ENCODE measurements around the gene SRSF8. TPM values are rescaled to one million over a fixed set of nuclear protein-coding genes. Genes with fewer than 3 reads are reported as not detected.

SRSF8 gene
- total RNA-seq, 1 donor from 2014 or later = 65.0 TPM

DNA sequence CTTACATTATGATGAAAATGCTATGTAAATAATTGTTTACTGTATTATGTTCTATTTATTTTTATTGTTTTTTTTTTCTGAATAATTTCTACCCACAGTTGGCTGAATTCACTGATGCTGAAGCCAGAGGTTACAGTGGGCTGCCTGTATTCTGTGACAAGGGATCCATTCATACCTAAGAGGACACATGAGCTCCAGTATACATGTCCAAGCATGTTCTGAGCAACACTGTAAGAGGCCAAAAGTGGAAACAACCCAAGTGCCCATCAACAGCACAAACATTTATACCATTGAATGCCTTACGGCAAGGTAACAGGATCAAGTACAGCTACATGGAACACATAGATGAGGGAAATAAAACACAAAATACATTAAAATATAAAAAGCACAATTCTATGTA lies 1.4 kb upstream of the SRSF8 start:
- ATAC-seq (no peak), DNase-seq (ENCODE audit: low spot score) (no peak)
- intact Hi-C loops (cut with DNase I) = loop anchor here (5.0 kb wide), 1 partner anchor 93 kb away; the partner anchor contains the start of genes CWC15 and KDM4D

DNA sequence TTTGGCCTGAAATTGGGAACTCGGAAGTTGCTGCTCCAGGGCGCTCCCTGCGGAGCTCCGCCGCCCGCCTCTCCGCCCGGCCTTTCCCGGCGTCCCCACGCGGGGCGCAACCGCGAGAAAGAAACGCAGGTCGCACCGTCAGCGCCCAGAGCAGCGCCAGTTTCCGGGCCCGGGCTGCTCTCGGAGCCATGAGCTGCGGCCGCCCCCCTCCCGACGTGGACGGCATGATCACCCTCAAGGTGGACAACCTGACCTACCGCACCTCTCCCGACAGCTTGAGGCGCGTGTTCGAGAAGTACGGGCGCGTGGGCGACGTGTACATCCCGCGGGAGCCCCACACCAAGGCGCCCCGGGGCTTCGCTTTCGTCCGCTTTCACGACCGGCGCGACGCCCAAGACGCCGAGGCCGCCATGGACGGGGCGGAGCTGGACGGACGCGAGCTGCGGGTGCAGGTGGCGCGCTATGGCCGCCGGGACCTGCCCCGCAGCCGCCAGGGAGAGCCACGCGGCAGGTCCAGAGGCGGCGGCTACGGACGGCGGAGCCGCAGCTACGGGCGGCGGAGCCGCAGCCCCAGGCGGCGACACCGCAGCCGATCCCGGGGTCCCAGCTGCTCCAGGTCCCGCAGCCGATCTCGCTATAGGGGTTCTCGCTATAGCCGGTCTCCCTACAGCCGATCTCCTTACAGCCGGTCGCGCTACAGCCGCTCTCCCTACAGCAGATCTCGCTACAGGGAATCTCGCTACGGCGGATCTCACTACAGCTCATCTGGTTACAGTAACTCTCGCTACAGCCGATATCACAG lies 521 bp downstream of the SRSF8 start:
- intact Hi-C loops (cut with DNase I) = loop anchor here (5.0 kb wide), 1 partner anchor 95 kb away; the partner anchor contains the start of genes CWC15 and KDM4D
- ATAC-seq (peak; percentile 88), DNase-seq (ENCODE audit: low spot score) (peak; percentile 91)

DNA sequence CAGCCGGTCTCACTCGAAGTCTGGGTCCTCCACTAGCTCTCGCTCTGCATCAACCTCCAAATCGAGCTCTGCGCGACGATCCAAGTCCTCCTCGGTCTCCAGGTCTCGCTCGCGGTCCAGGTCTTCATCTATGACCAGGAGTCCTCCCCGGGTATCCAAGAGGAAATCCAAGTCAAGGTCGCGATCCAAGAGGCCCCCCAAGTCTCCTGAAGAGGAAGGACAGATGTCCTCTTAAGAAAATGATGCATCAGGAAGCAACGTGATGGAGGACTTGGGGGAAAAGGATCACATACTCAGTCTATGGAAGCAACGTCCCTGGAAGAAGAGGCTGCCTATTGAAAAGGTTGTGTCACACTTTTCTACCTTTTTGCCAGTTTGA lies 1.1 kb downstream of the SRSF8 start:
- peak; percentile 5 for ATAC-seq
- peak; percentile 68 for DNase-seq (ENCODE audit: low spot score)
- intact Hi-C loops (cut with DNase I) = loop anchor here (5.0 kb wide), 1 partner anchor 96 kb away; the partner anchor contains the start of genes CWC15 and KDM4D

DNA sequence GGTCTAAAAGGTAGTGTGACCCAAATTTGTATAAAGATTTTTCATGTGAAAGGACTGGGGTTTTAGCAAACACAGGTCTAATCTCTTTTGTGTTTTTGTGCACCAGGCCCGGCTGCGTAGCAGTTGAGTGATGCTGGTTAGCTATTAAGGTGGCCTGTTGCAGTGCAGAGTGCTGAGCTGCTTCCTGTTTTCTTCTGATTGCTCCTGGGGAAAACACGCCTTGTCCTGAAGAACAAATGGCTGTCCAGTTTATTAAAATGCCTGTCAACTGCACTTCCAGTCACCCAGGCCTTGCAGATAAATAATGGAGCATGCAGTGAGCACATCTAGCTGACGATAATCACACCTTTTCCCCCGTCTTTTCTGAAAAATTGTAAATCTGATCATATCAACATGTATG lies 1.8 kb downstream of the SRSF8 start:
- ATAC-seq = peak; percentile 96
- intact Hi-C loops (cut with DNase I) = loop anchor here (5.0 kb wide), 1 partner anchor 96 kb away; the partner anchor contains the start of genes CWC15 and KDM4D
- DNase-seq (ENCODE audit: low spot score) = peak; percentile 79

DNA sequence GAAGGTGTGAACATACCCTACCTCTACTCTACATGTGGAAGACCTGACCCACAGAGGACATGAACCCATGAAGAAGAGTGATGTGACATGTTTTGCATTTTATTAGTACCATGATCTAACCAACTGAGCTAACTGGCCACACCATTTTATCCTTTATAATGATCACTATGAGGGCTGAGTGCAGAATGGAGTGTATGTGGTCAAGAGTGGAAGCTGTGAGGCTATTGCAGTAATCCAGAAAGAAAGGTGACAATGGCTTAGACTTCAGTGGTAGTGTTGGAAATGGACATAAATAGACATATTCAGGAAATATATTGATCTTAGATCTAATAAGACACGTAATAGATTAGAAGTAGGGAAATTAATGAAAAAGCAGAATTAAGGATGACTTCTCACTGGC lies 3.8 kb downstream of the SRSF8 start:
- DNase-seq (ENCODE audit: low spot score) (no peak), ATAC-seq (no peak)
- intact Hi-C loops (cut with DNase I) = loop anchor here (5.0 kb wide), 1 partner anchor 72 kb away; no protein-coding TSS in a partner anchor

DNA sequence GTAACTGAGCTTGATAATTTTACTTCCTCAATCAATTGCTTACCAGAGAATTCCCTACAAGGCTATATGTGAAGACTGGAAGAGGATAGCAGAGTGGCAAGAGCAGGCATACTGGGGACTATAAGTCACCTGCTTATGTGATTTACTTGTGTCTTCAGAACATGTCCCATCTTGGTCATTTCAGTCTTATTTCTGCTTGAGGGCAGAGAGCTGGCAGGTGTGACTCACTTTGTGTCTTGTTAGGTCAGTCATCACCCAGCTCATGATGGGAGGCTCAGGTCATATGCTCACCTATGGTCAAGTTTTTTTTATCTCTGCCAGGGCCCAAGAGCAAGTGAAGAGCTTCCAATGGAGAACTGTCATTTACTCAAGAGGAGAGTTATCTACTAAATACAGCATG lies 6.2 kb downstream of the SRSF8 start:
- intact Hi-C loops (cut with DNase I) = loop anchor here (5.0 kb wide), 1 partner anchor 69 kb away; no protein-coding TSS in a partner anchor
- DNase-seq (ENCODE audit: low spot score) (no peak), ATAC-seq (no peak)

DNA sequence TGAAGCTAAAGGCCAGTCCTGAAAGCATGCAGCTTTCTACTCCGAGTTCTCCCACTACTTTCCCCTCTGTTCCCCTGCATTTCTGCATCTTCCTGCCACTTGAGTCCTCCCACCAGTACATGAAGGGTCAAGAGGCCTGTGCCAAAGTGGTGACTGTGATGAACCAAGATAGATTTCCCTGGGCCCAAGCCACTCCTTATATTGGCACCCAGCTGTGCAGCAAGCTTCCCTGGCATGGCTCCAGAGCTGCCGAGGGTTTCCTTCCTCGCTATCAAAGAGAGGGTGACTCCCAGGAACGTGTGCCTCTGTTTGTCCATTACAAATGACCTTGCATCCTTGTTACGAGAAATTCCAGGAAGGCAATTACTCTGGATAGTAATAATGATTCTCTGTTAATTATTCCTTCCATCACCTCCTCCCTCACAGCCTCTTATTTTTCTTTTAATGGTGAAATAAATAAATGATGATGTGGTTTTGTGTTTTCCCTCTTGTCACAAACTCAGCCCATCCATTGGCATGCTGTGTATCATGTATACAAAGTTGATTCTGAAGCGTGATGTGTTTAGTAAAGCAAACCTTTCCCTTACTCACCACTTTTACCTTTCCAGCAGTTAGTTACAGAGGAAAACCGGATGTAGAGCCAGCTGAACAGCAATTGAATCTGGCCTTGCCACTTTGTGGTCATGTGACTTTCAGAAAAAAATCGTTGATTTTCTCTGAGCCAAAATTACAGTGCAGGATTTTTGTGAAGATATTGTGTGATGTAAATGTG lies 8.3 kb downstream of the SRSF8 start:
- no peak for DNase-seq (ENCODE audit: low spot score)
- intact Hi-C loops (cut with DNase I) = loop anchor here (5.0 kb wide), 1 partner anchor 67 kb away; no protein-coding TSS in a partner anchor
- no peak for ATAC-seq

DNA sequence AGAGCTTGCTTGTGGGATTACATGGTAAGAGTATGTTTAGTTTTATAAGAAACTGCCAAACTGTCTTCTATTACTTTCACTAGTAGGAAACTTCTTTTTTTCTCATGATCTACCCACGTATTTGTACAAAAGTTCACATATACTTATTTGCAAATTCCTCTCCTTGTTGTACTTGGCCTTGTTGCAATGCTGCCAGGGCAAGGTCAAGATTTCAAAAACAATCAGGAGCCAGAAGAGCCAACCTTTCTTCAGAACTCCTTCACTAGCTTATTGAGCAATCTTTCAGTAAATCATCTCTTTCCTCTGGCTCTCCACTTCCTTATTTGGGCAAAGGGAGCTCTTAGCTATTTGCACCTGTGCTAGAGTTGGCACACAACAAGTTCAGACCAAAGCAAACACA lies 9.7 kb downstream of the SRSF8 start:
- peak; percentile 90 for ATAC-seq
- DNase-seq (ENCODE audit: low spot score) = peak; percentile 66
- intact Hi-C loops (cut with DNase I) = no loop called here

DNA sequence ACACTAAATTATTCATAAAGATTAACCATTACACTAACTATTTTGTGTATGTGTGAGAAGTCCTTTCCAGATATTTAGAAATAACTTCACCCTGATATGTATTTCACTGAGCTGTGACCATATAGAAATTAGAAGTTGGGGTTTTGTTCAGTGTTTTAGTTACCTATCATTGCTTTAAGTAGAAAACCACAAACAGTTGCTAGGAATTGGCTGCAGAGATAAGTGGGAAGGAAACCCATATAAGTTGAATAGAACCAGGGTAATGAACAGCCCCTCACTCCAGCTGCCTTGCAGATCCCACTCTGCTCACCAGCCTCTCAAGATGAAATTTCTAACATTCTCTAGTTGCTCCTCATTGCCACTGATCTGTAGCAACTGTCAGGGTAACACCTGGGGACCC lies 10.3 kb downstream of the SRSF8 start:
- intact Hi-C loops (cut with DNase I) = no loop called here
- DNase-seq (ENCODE audit: low spot score) (no peak), ATAC-seq (no peak)

DNA sequence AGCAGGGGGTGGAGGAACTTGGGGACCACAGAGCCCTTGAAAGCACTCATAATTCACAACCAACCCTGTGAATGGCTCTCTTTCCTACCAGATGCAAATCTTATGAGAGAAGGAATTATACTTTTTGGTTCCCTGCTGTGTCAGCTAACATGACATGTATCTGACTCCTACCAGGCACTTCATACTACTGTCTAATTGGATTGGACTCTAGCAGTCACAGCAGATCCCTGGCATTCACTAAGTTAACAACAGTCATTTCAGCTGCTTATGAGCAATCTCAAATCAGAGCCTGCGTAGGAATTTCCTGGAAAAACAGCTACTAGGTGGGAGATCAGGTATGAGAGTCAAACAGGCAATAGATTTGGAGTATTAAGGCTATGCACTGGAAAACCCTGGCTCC lies 11.8 kb downstream of the SRSF8 start:
- no peak for DNase-seq (ENCODE audit: low spot score)
- intact Hi-C loops (cut with DNase I) = no loop called here
- no peak for ATAC-seq

DNA sequence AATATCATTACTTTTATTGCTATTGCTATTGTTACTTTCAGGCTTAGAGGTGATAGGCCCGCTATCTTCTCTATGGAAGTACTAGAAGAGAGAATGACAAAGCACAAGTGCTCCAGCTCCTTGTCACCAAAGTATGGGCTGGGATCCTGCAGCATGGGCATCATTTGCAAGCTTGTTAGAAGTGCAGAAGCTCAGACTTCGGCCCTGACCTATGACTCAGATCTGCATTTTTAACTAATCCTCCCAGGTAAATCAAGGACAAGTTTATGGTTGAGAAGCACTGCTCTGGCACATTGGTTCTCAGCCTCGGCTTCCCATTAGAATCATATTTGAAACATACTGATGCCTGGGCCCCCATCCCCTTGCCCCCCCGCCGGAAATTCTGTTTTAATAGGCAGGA lies 14.3 kb downstream of the SRSF8 start:
- no peak for DNase-seq (ENCODE audit: low spot score)
- no peak for ATAC-seq
- intact Hi-C loops (cut with DNase I) = no loop called here

DNA sequence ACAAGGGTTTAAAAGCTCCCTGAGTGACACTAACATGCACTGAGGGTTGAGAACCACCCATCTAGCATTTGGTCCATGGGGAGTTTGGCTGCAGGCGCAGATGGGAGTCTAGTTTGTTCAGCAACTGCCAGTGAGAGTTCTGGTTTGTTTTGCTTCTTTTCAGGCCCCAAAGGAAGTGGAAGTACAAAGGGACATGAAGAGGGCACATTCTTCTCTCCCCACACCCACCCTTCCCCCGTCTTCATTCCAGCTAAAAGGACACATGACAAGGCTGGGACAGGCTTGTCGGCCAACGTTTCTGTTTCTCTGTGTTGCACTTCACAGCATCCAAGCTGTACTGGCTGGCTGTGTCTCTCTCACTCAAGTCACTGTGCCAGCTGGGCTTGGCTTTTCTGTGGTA lies 14.7 kb downstream of the SRSF8 start:
- DNase-seq (ENCODE audit: low spot score) (peak; percentile 69), ATAC-seq (peak; percentile 95)
- intact Hi-C loops (cut with DNase I) = no loop called here

DNA sequence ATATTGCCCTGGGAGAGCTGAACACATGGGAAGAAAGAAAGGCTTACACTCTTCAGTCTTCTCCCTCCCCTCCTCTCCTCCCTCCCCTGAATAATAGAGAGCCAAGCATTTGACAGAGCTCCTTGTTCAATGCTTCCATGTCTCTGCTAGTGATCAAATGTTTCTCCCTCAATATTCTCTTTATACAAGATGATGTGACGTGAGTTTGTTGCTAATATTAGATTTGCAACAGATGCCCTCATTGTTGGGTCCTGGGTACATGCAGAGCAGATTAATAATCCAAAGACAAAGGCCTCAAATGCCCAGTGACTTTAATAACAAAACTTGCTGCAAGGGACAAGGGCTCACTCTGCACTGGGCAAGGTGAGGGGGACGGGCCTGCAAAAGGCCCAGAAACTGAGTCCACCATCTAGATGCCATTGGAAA lies 15.9 kb downstream of the SRSF8 start:
- no peak for DNase-seq (ENCODE audit: low spot score)
- intact Hi-C loops (cut with DNase I) = no loop called here
- ATAC-seq = peak; percentile 63

DNA sequence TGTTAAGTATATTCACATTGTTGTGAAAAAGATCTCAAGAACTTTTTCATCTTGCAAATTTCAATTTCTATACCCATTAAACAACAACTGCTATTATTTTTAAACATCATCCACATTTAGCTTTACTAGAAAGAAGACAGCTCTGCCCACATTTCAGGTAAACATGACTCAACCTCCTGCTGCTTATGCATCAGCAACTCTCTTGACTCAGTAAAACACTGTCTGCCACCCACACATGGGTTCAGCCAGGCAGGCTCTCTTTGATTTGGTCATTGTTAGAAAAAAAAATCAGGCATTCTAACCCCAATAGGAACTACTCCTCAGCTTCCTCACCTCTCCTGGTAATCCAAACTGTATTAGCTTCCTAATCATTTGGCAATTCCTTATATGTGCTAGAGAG lies 17.8 kb downstream of the SRSF8 start:
- DNase-seq (ENCODE audit: low spot score) = no peak
- intact Hi-C loops (cut with DNase I) = no loop called here
- no peak for ATAC-seq

DNA sequence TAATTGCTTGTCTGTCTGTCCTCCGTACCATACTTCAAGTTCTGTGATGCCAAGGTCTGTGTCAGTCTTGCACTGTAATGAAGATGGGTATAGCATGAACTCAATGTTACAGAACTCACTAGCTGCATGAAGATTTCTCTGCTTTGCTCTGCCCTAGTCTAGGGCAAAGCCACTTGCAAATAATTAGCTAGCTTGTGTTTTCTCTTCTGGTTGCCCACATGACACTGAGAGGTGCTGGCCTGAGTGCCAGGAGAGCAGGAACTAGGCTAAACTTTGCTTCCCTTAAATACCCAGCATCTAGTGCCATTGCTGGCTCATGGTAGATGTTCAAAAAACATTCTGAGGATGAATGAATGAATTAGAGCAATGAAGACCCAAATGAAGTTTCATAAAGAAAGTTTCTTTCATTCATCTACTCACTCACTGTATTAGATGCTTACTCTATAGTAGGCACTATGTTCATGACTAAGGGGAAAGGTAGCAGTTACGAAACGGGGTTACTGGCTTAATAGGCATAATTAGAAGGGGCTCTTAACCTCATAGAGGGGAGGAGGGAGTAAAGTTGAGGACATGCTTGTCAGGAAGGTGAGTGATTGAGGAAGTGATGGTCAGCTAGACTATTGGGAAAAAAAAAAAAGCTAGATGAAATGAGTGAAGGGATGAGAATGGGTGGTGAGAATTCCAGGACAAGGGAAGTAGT lies 18.5 kb downstream of the SRSF8 start:
- ATAC-seq = no peak
- intact Hi-C loops (cut with DNase I) = no loop called here

DNA sequence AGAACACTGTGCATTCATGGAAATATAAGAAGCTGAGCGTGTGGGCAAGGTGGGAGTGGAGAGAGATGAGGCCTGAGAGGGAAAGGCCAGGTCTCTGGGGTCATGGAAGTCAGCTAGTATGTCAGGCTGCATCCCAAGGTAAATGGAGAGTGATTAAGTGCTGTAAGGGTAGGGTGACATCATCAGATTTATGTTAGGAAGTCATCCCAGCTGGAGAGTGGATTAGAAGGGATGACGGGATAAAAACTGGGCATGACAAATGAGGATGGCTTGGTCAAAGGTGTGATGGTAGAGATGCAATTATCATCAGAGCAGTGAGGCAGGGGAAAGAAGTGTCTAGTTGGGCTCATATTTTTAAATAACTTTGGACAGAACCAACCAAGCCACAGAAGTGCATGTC lies 19.4 kb downstream of the SRSF8 start:
- intact Hi-C loops (cut with DNase I) = no loop called here
- DNase-seq (ENCODE audit: low spot score) (no peak), ATAC-seq (no peak)

More for the DNA sequence above, 18.5 kb downstream of the SRSF8 start:
- DNase-seq (ENCODE audit: low spot score) = no peak

DNA sequence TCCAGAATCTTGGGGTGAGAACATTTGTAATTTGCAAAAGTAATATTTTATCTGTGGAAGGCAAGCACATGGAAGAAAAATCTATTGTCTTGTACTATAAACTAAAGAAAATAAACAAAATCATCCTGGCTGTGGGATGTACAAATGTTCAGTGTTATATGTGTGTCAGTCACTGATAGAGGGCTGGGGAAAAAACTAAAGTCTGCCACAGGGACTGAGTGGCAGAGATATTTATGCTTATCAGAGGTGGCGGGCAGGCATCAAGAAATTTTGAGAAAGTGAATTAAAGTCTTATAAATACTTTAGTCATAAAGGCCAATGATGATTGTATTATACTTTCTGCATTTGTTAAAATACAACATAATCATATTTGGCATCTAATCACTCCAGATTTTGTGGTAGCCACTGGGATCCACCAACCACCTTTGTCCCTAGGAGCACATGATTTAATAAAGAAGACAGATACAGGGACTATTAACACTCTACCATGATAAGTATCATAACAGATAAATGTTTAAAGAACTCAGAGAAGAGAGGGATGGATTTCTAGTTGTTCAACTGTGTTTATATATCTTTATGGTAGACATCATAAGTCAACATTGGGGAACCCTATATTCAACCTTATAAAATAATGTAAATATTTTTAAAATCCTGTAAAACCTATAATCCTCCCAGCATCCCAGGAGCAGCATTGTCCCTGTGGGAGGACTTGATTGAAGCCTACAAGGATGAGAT lies 20.3 kb downstream of the SRSF8 start:
- intact Hi-C loops (cut with DNase I) = no loop called here
- ATAC-seq = no peak
- no peak for DNase-seq (ENCODE audit: low spot score)

DNA sequence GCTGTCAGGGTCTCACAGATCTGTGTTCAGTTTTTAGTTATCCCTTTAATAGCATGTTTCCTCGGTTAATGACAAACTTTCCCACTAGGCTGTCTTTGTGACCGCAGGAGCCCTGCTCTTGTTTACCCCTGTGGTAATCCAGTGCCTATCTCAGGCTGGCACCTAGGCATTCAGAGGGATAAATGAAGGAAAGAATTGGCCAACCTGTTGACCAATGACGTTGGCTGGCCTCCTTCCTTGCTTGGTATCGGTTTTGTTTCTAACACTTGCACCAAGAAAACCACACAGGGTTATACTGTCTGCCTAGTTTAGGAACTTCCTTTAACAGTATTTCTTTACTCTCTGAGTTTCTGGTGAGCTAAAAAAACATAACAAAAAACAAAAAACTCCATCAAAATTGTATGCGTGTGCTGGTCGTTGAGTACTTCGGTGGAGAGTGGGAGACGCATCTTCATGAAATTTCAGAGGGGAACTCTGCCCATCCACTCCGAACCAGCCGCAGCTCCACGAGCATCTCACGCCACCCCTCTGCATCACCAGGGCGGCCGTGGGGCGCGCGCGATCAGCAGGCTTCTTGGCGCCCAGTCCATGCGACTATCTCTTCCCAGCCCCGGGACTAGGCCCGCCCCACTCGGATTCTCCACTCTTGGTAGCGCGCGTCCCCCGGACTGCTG lies 22.4 kb downstream of the SRSF8 start:
- ATAC-seq (peak; percentile 87), DNase-seq (ENCODE audit: low spot score) (no peak)
- intact Hi-C loops (cut with DNase I) = no loop called here
